HG02884 (cell line): ENCODE measurements around the gene GJA9.
"Not testable (repeated sequence)": the region's sequence is repeated elsewhere in the genome, so short reads cannot be mapped to it uniquely, and the experiment has no call there.

Experiments
- ATAC-seq: cut with Tn5 transposase; IDR thresholded peaks from one replicate; pipeline ENCODE4 v1.9.1; 2021; ENCODE audit warnings: mild to moderate bottlenecking, moderate library complexity; ENCODE audit not compliant: unreplicated experiment

Gene GJA9

GRCh38 chr1:38881487-38881886, at the start of gene GJA9:
GJA9 (minus strand) TSS chr1:38881587; CDS start chr1:38876098, 5,489 bp downstream.
- ATAC-seq = no peak

- ATAC-seq = no peak
Measured at GRCh38 chr1:38929476-38929875, 48.1 kb upstream of the GJA9 start.

GRCh38 chr1:38929054-38929453, 47.7 kb upstream of the GJA9 start:
- ATAC-seq = no peak

- ATAC-seq = no peak
Measured at GRCh38 chr1:38926091-38926490, 44.7 kb upstream of the GJA9 start.

- no peak for ATAC-seq
Measured at GRCh38 chr1:38925391-38925790, 44.0 kb upstream of the GJA9 start.

GRCh38 chr1:38923607-38924006, 42.2 kb upstream of the GJA9 start:
- no peak for ATAC-seq

- ATAC-seq = no peak
Measured at GRCh38 chr1:38919130-38919529, 37.7 kb upstream of the GJA9 start.

- no peak for ATAC-seq
Measured at GRCh38 chr1:38918568-38918967, 37.2 kb upstream of the GJA9 start.

- ATAC-seq = no peak
Measured at GRCh38 chr1:38917772-38918171, 36.4 kb upstream of the GJA9 start.

- no peak for ATAC-seq
Measured at GRCh38 chr1:38917337-38917736, 36.0 kb upstream of the GJA9 start.

GRCh38 chr1:38915352-38915948, 34.1 kb upstream of the GJA9 start:
- ATAC-seq = no peak

GRCh38 chr1:38914908-38915307, 33.5 kb upstream of the GJA9 start:
- not testable (repeated sequence) for ATAC-seq

- no peak for ATAC-seq
Measured at GRCh38 chr1:38908821-38909220, 27.4 kb upstream of the GJA9 start.

- no peak for ATAC-seq
Measured at GRCh38 chr1:38905985-38906384, 24.6 kb upstream of the GJA9 start.

- ATAC-seq = no peak
Measured at GRCh38 chr1:38899560-38899959, 18.2 kb upstream of the GJA9 start.

GRCh38 chr1:38898653-38899230, 17.4 kb upstream of the GJA9 start:
- ATAC-seq = no peak

- ATAC-seq = no peak
Measured at GRCh38 chr1:38896169-38896568, 14.8 kb upstream of the GJA9 start.

- ATAC-seq = no peak
Measured at GRCh38 chr1:38892976-38893375, 11.6 kb upstream of the GJA9 start.

- ATAC-seq = no peak
Measured at GRCh38 chr1:38891753-38892152, 10.4 kb upstream of the GJA9 start.

- no peak for ATAC-seq
Measured at GRCh38 chr1:38889589-38889988, 8.2 kb upstream of the GJA9 start.

- no peak for ATAC-seq
Measured at GRCh38 chr1:38888423-38889333, 7.3 kb upstream of the GJA9 start.

GRCh38 chr1:38885092-38885491, 3.7 kb upstream of the GJA9 start:
- ATAC-seq = no peak
